Astrocyte (in vitro differentiated cells and primary cell): ENCODE data around the gene CHD3. TPM values are rescaled to one million over a fixed set of nuclear protein-coding genes. Genes with fewer than 3 reads are reported as not detected.

Source experiments
- DNase-seq: peaks from one replicate; pipeline ENCODE4 v3.0.0-alpha.2; 2010; ENCODE audit warnings: low read depth
- FAIRE-seq: peaks from 2 replicates; lab custom pipeline; 2011; peaks lifted over from hg19 to GRCh38; lab: Jason Lieb, UNC
- H2AFZ ChIP-seq: 2 replicates; pipeline ENCODE4 v1.6.0; 2012; ENCODE audit warnings: low read depth, low read length, inconsistent platforms
- H3K27ac ChIP-seq: 2 replicates; pipeline ENCODE4 v1.5.1; 2011; ENCODE audit warnings: low read depth, low read length, inconsistent platforms
- H3K27me3 ChIP-seq: 2 replicates; pipeline ENCODE4 v1.6.0; 2011; ENCODE audit warnings: low read length, inconsistent platforms; ENCODE audit not compliant: insufficient read depth
- H3K36me3 ChIP-seq: 2 replicates; pipeline ENCODE4 v1.5.1; 2011; ENCODE audit warnings: low read length, inconsistent platforms; ENCODE audit not compliant: insufficient read depth
- H3K4me1 ChIP-seq: 2 replicates; pipeline ENCODE4 v1.5.1; 2011; ENCODE audit warnings: low read length, inconsistent platforms; ENCODE audit not compliant: insufficient read depth
- H3K4me2 ChIP-seq: 2 replicates; pipeline ENCODE4 v1.6.0; 2012; ENCODE audit warnings: low read length, inconsistent platforms
- H3K4me3 ChIP-seq: 2 replicates; pipeline ENCODE4 v1.5.1; 2011; ENCODE audit warnings: low read depth, mild to moderate bottlenecking, low read length, inconsistent platforms; ENCODE audit not compliant: insufficient read depth
- H3K79me2 ChIP-seq: 2 replicates; pipeline ENCODE4 v1.6.0; 2012; ENCODE audit warnings: mild to moderate bottlenecking, low read length, inconsistent platforms; ENCODE audit not compliant: insufficient read depth
- H3K9ac ChIP-seq: 2 replicates; pipeline ENCODE4 v1.6.0; 2012; ENCODE audit warnings: mild to moderate bottlenecking, low read length, inconsistent platforms
- H3K9me3 ChIP-seq: 2 replicates; pipeline ENCODE4 v1.5.1; 2012; ENCODE audit warnings: low read depth, mild to moderate bottlenecking, low read length, inconsistent platforms; ENCODE audit not compliant: insufficient read depth
- H4K20me1 ChIP-seq: 2 replicates; pipeline ENCODE4 v1.6.0; 2012; ENCODE audit warnings: low read length, inconsistent platforms; ENCODE audit not compliant: insufficient read depth
- H3K27ac Mint-ChIP-seq: one replicate; pipeline ENCODE4 v1.8.0; 2021; ENCODE audit warnings: mild to moderate bottlenecking, mixed read lengths; ENCODE audit not compliant: unreplicated experiment
- H3K27me3 Mint-ChIP-seq: one replicate; pipeline ENCODE4 v1.8.0; 2021; ENCODE audit warnings: low read depth, mixed read lengths; ENCODE audit not compliant: unreplicated experiment
- H3K36me3 Mint-ChIP-seq: one replicate; pipeline ENCODE4 v1.8.0; 2021; ENCODE audit warnings: low read depth, mixed read lengths; ENCODE audit not compliant: unreplicated experiment
- H3K4me1 Mint-ChIP-seq: one replicate; pipeline ENCODE4 v1.8.0; 2021; ENCODE audit warnings: low read depth, mixed read lengths; ENCODE audit not compliant: unreplicated experiment
- H3K4me3 Mint-ChIP-seq: one replicate; pipeline ENCODE4 v1.8.0; 2021; ENCODE audit warnings: mild to moderate bottlenecking, moderate library complexity, mixed read lengths; ENCODE audit not compliant: unreplicated experiment
- H3K9me3 Mint-ChIP-seq: one replicate; pipeline ENCODE4 v1.8.0; 2021; ENCODE audit warnings: mild to moderate bottlenecking, mixed read lengths; ENCODE audit not compliant: unreplicated experiment
- EZH2 ChIP-seq: IDR thresholded peaks from 2 replicates; pipeline ENCODE4 v1.6.1; 2012; ENCODE audit warnings: mild to moderate bottlenecking, low read length, inconsistent platforms; ENCODE audit not compliant: insufficient read depth
- total RNA-seq: library from RNA; stranded (reverse); gene quantifications from 2 replicates; pipeline ENCODE4 v1.2.1, GENCODE V29; 2021
- TF ChIP-seq, protein P1 (sequence below): IDR thresholded peaks from 2 replicates; pipeline ENCODE4 v1.5.1; 2011; ENCODE audit warnings: low read depth, mild to moderate bottlenecking, inconsistent platforms, low read length, moderate library complexity; ENCODE audit not compliant: insufficient read depth

The CHD3 gene
- total RNA-seq, 1 donor from 2014 or later = 111 TPM

DNA sequence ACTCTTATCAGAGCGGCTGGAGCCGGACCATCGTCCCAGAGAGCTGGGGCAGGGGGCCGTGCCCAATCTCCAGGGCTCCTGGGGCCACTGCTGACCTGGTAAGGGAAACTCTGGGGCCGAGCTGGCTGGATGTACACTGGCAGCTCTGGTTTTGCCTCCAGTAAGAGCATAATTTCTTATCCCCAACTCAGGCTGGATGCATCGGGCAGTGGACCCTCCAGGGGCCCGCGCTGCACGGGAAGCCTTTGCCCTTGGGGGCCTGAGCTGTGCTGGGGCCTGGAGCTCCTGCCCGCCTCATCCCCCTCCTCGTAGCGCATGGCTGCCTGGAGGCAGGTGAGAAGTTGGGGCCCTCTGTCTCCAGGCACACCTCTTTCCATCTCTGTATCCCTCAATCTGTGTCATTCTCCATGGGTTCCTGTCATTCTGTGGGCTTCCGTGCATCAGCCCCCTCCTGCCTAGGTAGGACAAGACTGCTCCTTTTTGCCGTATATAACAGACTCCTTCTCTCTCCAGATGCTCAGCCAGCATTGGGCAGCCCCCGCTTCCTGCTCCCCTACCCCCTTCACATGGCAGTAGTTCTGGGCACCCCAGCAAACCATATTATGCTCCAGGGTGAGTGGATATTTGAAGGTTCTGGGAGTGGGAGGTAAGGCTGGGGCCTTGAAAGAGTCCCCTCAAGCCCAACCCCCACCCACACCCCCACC lies 43.1 kb upstream of the CHD3 start:
- DNase-seq (no peak), FAIRE-seq (no peak)
- H3K4me3 Mint-ChIP-seq = peak overlapping the region; percentile 95
- Histone ChIP-seq H3K36me3 (peaks cover 5% of the 10 kb centered on the region), H4K20me1 (peaks cover 41% of the 10 kb centered on the region), H3K9me3 (no peaks in the 10 kb centered on the region), H3K4me3 (peak overlapping the region; percentile 85), H3K9ac (peak overlapping the region; percentile 100), H2AFZ (no peak overlapping the region), H3K27ac (peak overlapping the region; percentile 100), H3K4me2 (peak overlapping the region; percentile 99), H3K27me3 (no peaks in the 10 kb centered on the region), H3K79me2 (peaks cover 33% of the 10 kb centered on the region), H3K4me1 (peaks cover 30% of the 10 kb centered on the region)
- H3K36me3 Mint-ChIP-seq = peaks cover 8% of the 10 kb centered on the region
- peaks cover 18% of the 10 kb centered on the region for H3K4me1 Mint-ChIP-seq
- TF ChIP-seq, protein P1, sequence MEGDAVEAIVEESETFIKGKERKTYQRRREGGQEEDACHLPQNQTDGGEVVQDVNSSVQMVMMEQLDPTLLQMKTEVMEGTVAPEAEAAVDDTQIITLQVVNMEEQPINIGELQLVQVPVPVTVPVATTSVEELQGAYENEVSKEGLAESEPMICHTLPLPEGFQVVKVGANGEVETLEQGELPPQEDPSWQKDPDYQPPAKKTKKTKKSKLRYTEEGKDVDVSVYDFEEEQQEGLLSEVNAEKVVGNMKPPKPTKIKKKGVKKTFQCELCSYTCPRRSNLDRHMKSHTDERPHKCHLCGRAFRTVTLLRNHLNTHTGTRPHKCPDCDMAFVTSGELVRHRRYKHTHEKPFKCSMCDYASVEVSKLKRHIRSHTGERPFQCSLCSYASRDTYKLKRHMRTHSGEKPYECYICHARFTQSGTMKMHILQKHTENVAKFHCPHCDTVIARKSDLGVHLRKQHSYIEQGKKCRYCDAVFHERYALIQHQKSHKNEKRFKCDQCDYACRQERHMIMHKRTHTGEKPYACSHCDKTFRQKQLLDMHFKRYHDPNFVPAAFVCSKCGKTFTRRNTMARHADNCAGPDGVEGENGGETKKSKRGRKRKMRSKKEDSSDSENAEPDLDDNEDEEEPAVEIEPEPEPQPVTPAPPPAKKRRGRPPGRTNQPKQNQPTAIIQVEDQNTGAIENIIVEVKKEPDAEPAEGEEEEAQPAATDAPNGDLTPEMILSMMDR = no peak
- TF ChIP-seq EZH2 = no peak
- H3K27me3 Mint-ChIP-seq = no peaks in the 10 kb centered on the region
- peak overlapping the region; percentile 100 for H3K27ac Mint-ChIP-seq
- H3K9me3 Mint-ChIP-seq = no peaks in the 10 kb centered on the region

DNA sequence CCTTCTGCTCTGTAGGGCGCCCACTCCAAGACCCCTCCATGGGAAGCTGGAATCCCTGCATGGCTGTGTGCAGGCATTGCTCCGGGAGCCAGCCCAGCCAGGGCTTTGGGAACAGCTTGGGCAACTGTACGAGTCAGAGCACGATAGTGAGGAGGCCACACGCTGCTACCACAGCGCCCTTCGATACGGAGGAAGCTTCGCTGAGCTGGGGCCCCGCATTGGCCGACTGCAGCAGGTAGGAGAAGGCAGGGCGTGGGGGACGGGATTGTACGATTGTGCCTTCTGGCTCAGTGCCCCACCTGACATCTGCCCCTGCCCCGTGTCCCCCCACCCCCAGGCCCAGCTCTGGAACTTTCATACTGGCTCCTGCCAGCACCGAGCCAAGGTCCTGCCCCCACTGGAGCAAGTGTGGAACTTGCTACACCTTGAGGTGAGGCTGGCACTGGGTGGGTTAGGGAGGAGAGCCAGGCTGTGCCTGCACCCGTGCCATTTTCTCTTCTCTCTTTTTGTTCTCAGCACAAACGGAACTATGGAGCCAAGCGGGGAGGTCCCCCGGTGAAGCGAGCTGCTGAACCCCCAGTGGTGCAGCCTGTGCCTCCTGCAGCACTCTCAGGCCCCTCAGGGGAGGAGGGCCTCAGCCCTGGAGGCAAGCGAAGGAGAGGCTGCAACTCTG lies 42.4 kb upstream of the CHD3 start:
- FAIRE-seq (no peak), DNase-seq (no peak)
- no peaks in the 10 kb centered on the region for H3K9me3 ChIP-seq
- Mint-ChIP-seq H3K4me3 (peak overlapping the region; percentile 57), H3K27ac (no peak overlapping the region), H3K4me1 (peaks cover 11% of the 10 kb centered on the region), H3K36me3 (peaks cover 9% of the 10 kb centered on the region), H3K9me3 (no peaks in the 10 kb centered on the region), H3K27me3 (no peaks in the 10 kb centered on the region)
- peaks cover 25% of the 10 kb centered on the region for H3K4me1 ChIP-seq
- H3K36me3 ChIP-seq = peaks cover 5% of the 10 kb centered on the region
- H4K20me1 ChIP-seq = peaks cover 41% of the 10 kb centered on the region
- no peaks in the 10 kb centered on the region for H3K27me3 ChIP-seq
- no peak overlapping the region for H3K9ac ChIP-seq
- no peak for TF ChIP-seq EZH2
- H3K4me2 ChIP-seq = no peak overlapping the region
- H2AFZ ChIP-seq = no peak overlapping the region
- no peak overlapping the region for H3K27ac ChIP-seq
- H3K4me3 ChIP-seq = no peak overlapping the region
- H3K79me2 ChIP-seq = peaks cover 30% of the 10 kb centered on the region

DNA sequence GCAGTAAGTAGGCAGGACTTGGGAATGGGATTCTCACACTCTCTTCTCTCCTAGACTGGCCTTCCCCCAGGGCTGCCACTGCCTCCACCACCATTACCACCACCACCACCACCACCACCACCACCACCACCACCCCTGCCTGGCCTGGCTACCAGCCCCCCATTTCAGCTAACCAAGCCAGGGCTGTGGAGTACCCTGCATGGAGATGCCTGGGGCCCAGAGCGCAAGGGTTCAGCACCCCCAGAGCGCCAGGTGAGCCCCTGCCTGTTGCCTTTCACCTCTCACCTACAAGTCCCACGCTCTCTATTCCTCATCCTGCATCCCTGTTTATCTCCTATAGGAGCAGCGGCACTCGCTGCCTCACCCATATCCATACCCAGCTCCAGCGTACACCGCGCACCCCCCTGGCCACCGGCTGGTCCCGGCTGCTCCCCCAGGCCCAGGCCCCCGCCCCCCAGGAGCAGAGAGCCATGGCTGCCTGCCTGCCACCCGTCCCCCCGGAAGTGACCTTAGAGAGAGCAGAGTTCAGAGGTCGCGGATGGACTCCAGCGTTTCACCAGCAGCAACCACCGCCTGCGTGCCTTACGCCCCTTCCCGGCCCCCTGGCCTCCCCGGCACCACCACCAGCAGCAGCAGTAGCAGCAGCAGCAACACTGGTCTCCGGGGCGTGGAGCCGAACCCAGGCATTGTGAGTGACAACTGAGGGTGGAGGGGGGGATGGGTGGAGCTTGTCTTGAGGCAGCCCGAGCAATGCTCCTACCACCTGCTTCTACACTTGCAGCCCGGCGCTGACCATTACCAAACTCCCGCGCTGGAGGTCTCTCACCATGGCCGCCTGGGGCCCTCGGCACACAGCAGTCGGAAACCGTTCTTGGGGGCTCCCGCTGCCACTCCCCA lies 41.6 kb upstream of the CHD3 start:
- peaks cover 14% of the 10 kb centered on the region for H3K36me3 Mint-ChIP-seq
- Histone ChIP-seq H3K27ac (no peak overlapping the region), H2AFZ (no peak overlapping the region), H3K36me3 (peaks cover 5% of the 10 kb centered on the region), H4K20me1 (peaks cover 45% of the 10 kb centered on the region), H3K79me2 (peaks cover 30% of the 10 kb centered on the region), H3K9ac (no peak overlapping the region), H3K4me2 (no peak overlapping the region), H3K4me1 (peaks cover 23% of the 10 kb centered on the region), H3K27me3 (no peaks in the 10 kb centered on the region), H3K9me3 (no peaks in the 10 kb centered on the region), H3K4me3 (no peak overlapping the region)
- no peak overlapping the region for H3K4me3 Mint-ChIP-seq
- FAIRE-seq = no peak
- H3K27me3 Mint-ChIP-seq = no peaks in the 10 kb centered on the region
- no peak for TF ChIP-seq EZH2
- TF ChIP-seq, protein P1 = no peak
- peaks cover 8% of the 10 kb centered on the region for H3K4me1 Mint-ChIP-seq
- H3K9me3 Mint-ChIP-seq = no peaks in the 10 kb centered on the region
- no peak for DNase-seq
- H3K27ac Mint-ChIP-seq = no peak overlapping the region
